Spleen (tissue), 7 donors: ENCODE data around the gene NSF.

Experiments used
- CTCF ChIP-seq, 11 experiments: fragments of 200-600 bp in 7 of 11; fragments of 450-650 bp in 4 of 11; sonication (generic) in 4 of 11; IDR thresholded peaks in 8 of 11; conservative IDR thresholded peaks in 3 of 11; 1 replicate in 7 of 11; 2 replicates in 4 of 11; pipeline versions ENCODE4 v1.4.0 to v1.8.0; 2016 to 2021; ENCODE audit warnings: antibody characterized with exemption in 11 of 11, inconsistent platforms in 4 of 11, mild to moderate bottlenecking in 1 of 11
- POLR2A ChIP-seq, 3 donors: fragments of 450-650 bp; IDR thresholded peaks; one replicate each; pipeline ENCODE4 v1.5.1; 2017; ENCODE audit warnings: antibody characterized with exemption in 3 of 3, mild to moderate bottlenecking in 1 of 3
- POLR2AphosphoS5 ChIP-seq, 3 donors: sonication (generic); formaldehyde crosslinking; IDR thresholded peaks; one replicate each; pipeline ENCODE4 v1.5.1; 2017; ENCODE audit warnings: antibody characterized with exemption in 3 of 3
- donor health status: DM: no; HTN: no; CAD: no; lungs with moderate emphysema.
- donor health status: DM: no; HTN: no; CAD: no.
- donor health status: DM: no; HTN: no; CAD: no.

- TF ChIP-seq CTCF (IDR thresholded peaks at IDR 0.05 in 8 of 11, conservative IDR thresholded peaks at IDR 0.05 in 3 of 11) (no peak), POLR2AphosphoS5 (IDR thresholded peaks at IDR 0.05) (no peak), POLR2A (IDR thresholded peaks at IDR 0.05) (no peak)
Observed at GRCh38 chr17:46738544-46738943, 148.1 kb downstream of the NSF start.
